HUES64 (cell line): ENCODE data around the gene COL8A1.
A peak's percentile ranks its signal among the peaks of the same experiment; 100 is the strongest.

Experiments
- H3K27ac ChIP-seq: 2 replicates; pipeline ENCODE4 v1.7.0; 2013; ENCODE audit warnings: low read depth, low read length, inconsistent platforms
- H3K27me3 ChIP-seq: 2 replicates; pipeline ENCODE4 v1.6.1; 2013; ENCODE audit warnings: mild to moderate bottlenecking, low read length; ENCODE audit not compliant: insufficient read depth
- H3K36me3 ChIP-seq: 2 replicates; pipeline ENCODE4 v1.6.1; 2013; ENCODE audit warnings: mild to moderate bottlenecking, low read length; ENCODE audit not compliant: insufficient read depth
- H3K4me1 ChIP-seq: 2 replicates; pipeline ENCODE4 v1.6.1; 2013; ENCODE audit warnings: mild to moderate bottlenecking, low read length, moderate library complexity; ENCODE audit not compliant: insufficient read depth
- H3K4me3 ChIP-seq: 2 replicates; pipeline ENCODE4 v1.5.1; 2013; ENCODE audit warnings: mild to moderate bottlenecking, low read length, moderate library complexity
- H3K9ac ChIP-seq: 2 replicates; pipeline ENCODE4 v1.6.1; 2013; ENCODE audit warnings: mild to moderate bottlenecking, low read depth, low read length
- H3K9me3 ChIP-seq: 2 replicates; pipeline ENCODE4 v1.6.1; 2013; ENCODE audit warnings: low read depth, low read length; ENCODE audit not compliant: insufficient read depth
- WGBS: fragments of 150-250, 120-280 bp; methylation state at CpG from one replicate; pipeline ENCODE4 v1.1.7; 2013; ENCODE audit warnings: missing lambda C conversion rate; 5-methylcytosine and 5-hydroxymethylcytosine counted together

Gene COL8A1

DNA sequence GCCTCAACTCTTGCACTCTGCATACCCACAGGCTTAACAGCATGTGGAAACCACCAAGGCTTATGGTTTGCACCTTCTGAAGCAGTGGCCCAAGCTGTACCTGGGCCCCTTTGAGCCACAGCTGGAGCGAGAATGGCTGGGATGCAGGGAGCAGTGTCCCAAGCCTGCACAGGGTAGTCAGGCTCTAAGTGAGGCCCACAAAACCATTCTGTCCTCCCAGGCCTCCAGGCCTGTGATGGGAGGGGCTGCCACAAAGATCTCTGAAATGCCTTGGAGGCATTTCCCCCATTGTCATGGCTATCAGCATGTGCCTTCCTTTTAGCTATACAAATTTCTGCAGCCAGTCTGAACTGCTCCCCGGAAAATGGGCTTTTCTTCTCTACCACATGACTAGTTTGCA, 166.8 kb downstream of the COL8A1 start:
- no peak overlapping the region for H3K4me3 ChIP-seq
- 90% methylated on average over 2 of the region's 2 CpGs for WGBS
- H3K9me3 ChIP-seq: peaks cover 31% of the 10 kb centered on the region
- H3K27ac ChIP-seq: no peak overlapping the region
- no peaks in the 10 kb centered on the region for H3K36me3 ChIP-seq
- H3K27me3 ChIP-seq: no peaks in the 10 kb centered on the region
- no peaks in the 10 kb centered on the region for H3K4me1 ChIP-seq
- no peak overlapping the region for H3K9ac ChIP-seq

DNA sequence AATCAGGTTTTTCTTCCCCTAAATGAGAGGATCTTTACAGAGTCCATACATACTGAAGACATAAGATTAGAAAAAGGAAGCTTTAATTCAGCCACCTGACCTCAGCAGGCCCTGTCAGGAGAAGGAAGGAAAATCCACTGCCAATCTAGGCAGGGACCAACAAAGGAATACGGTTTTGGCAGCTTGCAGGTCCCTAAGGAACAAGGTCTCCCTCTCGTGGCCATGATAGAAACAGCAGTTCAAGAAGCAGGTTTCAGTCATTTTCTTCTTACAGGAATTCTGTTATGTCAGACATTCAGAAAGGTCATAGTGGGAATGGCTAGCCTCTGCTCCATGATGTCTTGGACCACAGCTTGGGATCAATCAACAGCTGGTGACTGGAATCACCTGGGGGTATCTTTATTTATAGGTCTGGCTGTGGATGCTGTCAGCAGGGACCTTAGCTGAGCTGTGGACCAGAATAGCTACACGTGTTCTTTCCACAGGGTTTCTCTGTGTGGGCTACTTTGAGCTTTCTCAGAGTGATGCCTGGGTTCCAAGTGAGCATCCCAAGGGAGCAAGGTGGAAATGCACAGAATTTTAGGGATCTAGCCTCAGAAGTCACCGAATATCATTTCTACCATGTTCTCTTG, 169.9 kb downstream of the COL8A1 start:
- peaks cover 30% of the 10 kb centered on the region for H3K9me3 ChIP-seq
- no peaks in the 10 kb centered on the region for H3K4me1 ChIP-seq
- 50% methylated on average over 4 of the region's 4 CpGs for WGBS
- no peak overlapping the region for H3K4me3 ChIP-seq
- no peaks in the 10 kb centered on the region for H3K27me3 ChIP-seq
- H3K36me3 ChIP-seq: no peaks in the 10 kb centered on the region
- H3K27ac ChIP-seq: no peak overlapping the region
- no peak overlapping the region for H3K9ac ChIP-seq

DNA sequence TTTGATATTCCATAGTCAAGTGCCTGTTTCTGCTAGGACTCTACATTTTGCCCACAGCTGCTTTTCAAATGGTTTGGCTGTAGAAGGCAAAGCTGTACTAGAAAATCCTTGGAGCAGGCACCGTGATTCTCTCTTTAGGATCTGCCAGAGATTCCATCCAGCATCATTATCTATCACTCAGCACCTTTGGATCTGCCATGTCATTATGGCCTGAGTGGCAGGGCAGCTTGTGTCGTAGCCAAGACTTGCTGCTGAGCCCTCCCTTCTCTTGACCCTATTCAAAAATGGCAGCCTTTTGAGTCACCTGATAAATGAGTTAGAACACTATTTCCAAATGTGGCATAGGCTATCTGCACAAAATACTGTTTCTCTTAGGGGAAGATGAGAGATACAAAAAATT, 171.2 kb downstream of the COL8A1 start:
- Histone ChIP-seq H3K9me3 (peaks cover 19% of the 10 kb centered on the region), H3K4me3 (no peak overlapping the region), H3K27me3 (no peaks in the 10 kb centered on the region), H3K27ac (no peak overlapping the region), H3K36me3 (no peaks in the 10 kb centered on the region), H3K4me1 (no peaks in the 10 kb centered on the region), H3K9ac (no peak overlapping the region)
- WGBS: 88% methylated on average over 2 of the region's 2 CpGs

DNA sequence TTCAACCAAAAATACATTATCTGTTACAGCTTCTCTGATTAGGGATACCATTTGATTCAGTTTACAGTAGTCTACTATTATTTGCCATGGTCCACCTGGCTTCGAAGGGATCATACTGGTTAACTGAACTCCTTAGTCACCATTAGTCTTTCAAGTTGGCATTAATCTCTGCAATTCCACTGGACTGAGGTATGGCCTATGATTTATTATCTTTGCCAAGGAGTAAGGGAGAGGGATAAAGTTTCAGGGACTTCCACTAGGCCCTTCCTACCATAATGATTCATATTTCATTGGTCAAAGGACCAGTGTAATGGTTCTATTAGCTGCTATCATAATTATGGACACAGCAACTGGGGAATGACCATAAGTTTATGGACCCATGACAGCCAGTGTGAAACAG, 172.0 kb downstream of the COL8A1 start:
- Histone ChIP-seq H3K9me3 (peaks cover 11% of the 10 kb centered on the region), H3K4me3 (no peak overlapping the region), H3K4me1 (no peaks in the 10 kb centered on the region), H3K27ac (no peak overlapping the region), H3K27me3 (no peaks in the 10 kb centered on the region), H3K9ac (no peak overlapping the region), H3K36me3 (no peaks in the 10 kb centered on the region)
- WGBS: 85% methylated on average over 1 of the region's 1 CpG

DNA sequence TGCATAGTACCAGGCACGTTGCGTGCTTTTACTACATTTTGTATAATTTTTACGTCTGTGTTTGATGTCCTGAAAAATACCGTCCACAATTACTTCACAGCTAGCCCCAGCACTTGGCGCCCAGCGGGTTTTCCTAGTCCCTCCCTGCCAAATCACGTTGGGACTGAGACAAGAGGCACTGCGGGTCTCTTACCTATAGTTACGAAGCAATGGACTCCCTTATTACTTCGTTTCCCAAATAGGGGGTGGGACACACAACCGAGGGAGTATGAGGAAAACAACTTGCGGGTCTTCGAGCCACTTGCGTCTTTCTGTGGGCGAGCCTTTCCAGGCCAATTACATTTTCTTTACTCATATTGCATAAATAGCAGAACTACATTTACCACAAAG, 178.6 kb downstream of the COL8A1 start:
- H3K27ac ChIP-seq: peak overlapping the region; percentile 83
- H3K4me1 ChIP-seq: peaks cover 8% of the 10 kb centered on the region
- H3K36me3 ChIP-seq: no peaks in the 10 kb centered on the region
- peak overlapping the region; percentile 96 for H3K4me3 ChIP-seq
- H3K9ac ChIP-seq: peak overlapping the region; percentile 86
- no peaks in the 10 kb centered on the region for H3K9me3 ChIP-seq
- no peaks in the 10 kb centered on the region for H3K27me3 ChIP-seq
- WGBS: 6% methylated on average over 15 of the region's 15 CpGs

GRCh38 chr3:99817437-99818240, 179.2 kb downstream of the COL8A1 start, which contains the start of gene CMSS1:
Gene CMSS1, plus strand, starts transcription at chr3:99817862.
- Histone ChIP-seq H3K4me3 (peak within 1 kb of the TSS; percentile 96), H3K27me3 (no peaks in the 10 kb centered on the region), H3K4me1 (peaks cover 8% of the 10 kb centered on the region), H3K36me3 (no peaks in the 10 kb centered on the region), H3K9me3 (no peaks in the 10 kb centered on the region), H3K27ac (peak within 1 kb of the TSS; percentile 83), H3K9ac (peak within 1 kb of the TSS; percentile 86)
- under 1% methylated on average over 60 of the region's 60 CpGs for WGBS

DNA sequence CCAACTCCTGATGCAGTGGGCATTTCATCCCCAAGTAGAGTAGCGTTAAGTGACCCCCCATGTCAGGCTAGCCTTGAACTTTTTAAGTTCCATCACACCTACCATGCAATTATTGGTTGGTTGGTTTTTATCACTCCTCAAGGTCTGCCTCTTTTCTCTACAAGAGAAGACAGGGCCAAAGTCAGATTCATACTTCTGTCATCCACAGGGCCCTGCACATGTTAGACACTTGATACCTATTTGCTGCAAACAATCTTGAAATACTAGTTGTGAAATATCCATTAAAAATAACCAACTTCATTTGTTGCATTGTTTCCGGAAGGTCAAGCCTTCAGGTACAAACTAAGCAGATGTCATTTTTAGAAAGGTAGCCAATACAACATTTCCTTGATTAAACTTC, 180.4 kb downstream of the COL8A1 start:
- H3K36me3 ChIP-seq: no peaks in the 10 kb centered on the region
- no peak overlapping the region for H3K27ac ChIP-seq
- H3K27me3 ChIP-seq: no peaks in the 10 kb centered on the region
- H3K9ac ChIP-seq: no peak overlapping the region
- no peaks in the 10 kb centered on the region for H3K9me3 ChIP-seq
- peaks cover 8% of the 10 kb centered on the region for H3K4me1 ChIP-seq
- 100% methylated on average over 2 of the region's 2 CpGs for WGBS
- H3K4me3 ChIP-seq: peak overlapping the region; percentile 96

GRCh38 chr3:99823723-99824711, 185.6 kb downstream of the COL8A1 start:
- WGBS: 86% methylated on average over 14 of the region's 14 CpGs
- Histone ChIP-seq H3K27me3 (no peaks in the 10 kb centered on the region), H3K4me3 (no peak overlapping the region), H3K9me3 (no peaks in the 10 kb centered on the region), H3K27ac (no peak overlapping the region), H3K4me1 (no peaks in the 10 kb centered on the region), H3K36me3 (no peaks in the 10 kb centered on the region), H3K9ac (no peak overlapping the region)

GRCh38 chr3:99825004-99825640, 186.7 kb downstream of the COL8A1 start:
- Histone ChIP-seq H3K9me3 (no peaks in the 10 kb centered on the region), H3K27me3 (no peaks in the 10 kb centered on the region), H3K27ac (no peak overlapping the region), H3K4me1 (no peaks in the 10 kb centered on the region), H3K4me3 (no peak overlapping the region), H3K9ac (no peak overlapping the region), H3K36me3 (no peaks in the 10 kb centered on the region)
- WGBS: 81% methylated on average over 3 of the region's 3 CpGs

GRCh38 chr3:99829844-99830243, 191.4 kb downstream of the COL8A1 start:
- Histone ChIP-seq H3K27me3 (no peaks in the 10 kb centered on the region), H3K9ac (no peak overlapping the region), H3K9me3 (no peaks in the 10 kb centered on the region), H3K4me1 (no peaks in the 10 kb centered on the region), H3K36me3 (no peaks in the 10 kb centered on the region), H3K27ac (no peak overlapping the region), H3K4me3 (no peak overlapping the region)
- whole genome bisulfite sequencing: 95% methylated on average over 3 of the region's 3 CpGs
